HL-60 (cell line): ENCODE results near the gene TXLNA.

Experiments used
- POLR2AphosphoS5 ChIP-seq: IDR thresholded peaks from 2 replicates; pipeline ENCODE4 v1.6.1; 2012; ENCODE audit warnings: low read depth
- TF ChIP-seq, protein P1 (sequence below): IDR thresholded peaks from one replicate; pipeline ENCODE4 v1.5.1; 2011; ENCODE audit warnings: low read length, control low read depth, inconsistent platforms; ENCODE audit not compliant: insufficient read depth
- TF ChIP-seq, protein P2 (sequence below): IDR thresholded peaks from 2 replicates; pipeline ENCODE4 v1.6.1; 2012; ENCODE audit warnings: low read depth; ENCODE audit not compliant: insufficient replicate concordance

DNA sequence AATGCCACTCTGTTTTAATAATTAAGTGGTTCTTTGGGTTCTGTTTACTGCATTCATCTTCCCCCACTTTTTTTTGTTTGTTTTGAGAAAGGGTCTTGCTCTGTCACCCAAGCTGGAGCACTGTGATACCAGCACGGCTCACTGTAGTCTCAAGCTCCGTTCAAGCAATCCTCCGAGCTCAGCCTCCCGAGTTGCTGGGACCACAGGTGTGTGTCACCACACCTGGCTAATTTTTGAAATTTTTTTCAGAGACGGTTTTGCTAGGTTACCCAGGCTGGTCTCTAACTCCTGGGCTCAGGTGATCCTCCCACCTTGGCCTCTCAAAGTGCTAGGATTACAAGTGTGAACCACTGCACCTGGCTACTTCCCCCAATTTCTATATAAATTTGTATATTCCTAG is 42.4 kb upstream of the TXLNA start:
- TF ChIP-seq, protein P1, sequence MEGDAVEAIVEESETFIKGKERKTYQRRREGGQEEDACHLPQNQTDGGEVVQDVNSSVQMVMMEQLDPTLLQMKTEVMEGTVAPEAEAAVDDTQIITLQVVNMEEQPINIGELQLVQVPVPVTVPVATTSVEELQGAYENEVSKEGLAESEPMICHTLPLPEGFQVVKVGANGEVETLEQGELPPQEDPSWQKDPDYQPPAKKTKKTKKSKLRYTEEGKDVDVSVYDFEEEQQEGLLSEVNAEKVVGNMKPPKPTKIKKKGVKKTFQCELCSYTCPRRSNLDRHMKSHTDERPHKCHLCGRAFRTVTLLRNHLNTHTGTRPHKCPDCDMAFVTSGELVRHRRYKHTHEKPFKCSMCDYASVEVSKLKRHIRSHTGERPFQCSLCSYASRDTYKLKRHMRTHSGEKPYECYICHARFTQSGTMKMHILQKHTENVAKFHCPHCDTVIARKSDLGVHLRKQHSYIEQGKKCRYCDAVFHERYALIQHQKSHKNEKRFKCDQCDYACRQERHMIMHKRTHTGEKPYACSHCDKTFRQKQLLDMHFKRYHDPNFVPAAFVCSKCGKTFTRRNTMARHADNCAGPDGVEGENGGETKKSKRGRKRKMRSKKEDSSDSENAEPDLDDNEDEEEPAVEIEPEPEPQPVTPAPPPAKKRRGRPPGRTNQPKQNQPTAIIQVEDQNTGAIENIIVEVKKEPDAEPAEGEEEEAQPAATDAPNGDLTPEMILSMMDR = no peak
- TF ChIP-seq, protein P2, sequence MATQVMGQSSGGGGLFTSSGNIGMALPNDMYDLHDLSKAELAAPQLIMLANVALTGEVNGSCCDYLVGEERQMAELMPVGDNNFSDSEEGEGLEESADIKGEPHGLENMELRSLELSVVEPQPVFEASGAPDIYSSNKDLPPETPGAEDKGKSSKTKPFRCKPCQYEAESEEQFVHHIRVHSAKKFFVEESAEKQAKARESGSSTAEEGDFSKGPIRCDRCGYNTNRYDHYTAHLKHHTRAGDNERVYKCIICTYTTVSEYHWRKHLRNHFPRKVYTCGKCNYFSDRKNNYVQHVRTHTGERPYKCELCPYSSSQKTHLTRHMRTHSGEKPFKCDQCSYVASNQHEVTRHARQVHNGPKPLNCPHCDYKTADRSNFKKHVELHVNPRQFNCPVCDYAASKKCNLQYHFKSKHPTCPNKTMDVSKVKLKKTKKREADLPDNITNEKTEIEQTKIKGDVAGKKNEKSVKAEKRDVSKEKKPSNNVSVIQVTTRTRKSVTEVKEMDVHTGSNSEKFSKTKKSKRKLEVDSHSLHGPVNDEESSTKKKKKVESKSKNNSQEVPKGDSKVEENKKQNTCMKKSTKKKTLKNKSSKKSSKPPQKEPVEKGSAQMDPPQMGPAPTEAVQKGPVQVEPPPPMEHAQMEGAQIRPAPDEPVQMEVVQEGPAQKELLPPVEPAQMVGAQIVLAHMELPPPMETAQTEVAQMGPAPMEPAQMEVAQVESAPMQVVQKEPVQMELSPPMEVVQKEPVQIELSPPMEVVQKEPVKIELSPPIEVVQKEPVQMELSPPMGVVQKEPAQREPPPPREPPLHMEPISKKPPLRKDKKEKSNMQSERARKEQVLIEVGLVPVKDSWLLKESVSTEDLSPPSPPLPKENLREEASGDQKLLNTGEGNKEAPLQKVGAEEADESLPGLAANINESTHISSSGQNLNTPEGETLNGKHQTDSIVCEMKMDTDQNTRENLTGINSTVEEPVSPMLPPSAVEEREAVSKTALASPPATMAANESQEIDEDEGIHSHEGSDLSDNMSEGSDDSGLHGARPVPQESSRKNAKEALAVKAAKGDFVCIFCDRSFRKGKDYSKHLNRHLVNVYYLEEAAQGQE = no peak
- no peak for TF ChIP-seq POLR2AphosphoS5
